AG04449 (cell line): Measurements from ENCODE around the gene FOSB.

Experiments used
- CTCF ChIA-PET: fragments of 350-600 bp; formaldehyde crosslinking; extraction: SDS; loops from one replicate; lab custom pipeline; 2021; ENCODE audit warnings: antibody characterized with exemption; lab: Yijun Ruan, JAX
- POLR2A ChIA-PET: fragments of 400-600, 350-600 bp; formaldehyde crosslinking; extraction: SDS; loops from one replicate; lab custom pipeline; 2020; ENCODE audit warnings: antibody characterized with exemption, inconsistent platforms; lab: Yijun Ruan, JAX
- DNase-seq: peaks from one replicate; pipeline ENCODE4 v3.0.0-alpha.2; 2010; ENCODE audit warnings: low read depth, low spot score
- H3K4me3 ChIP-seq: 2 replicates; pipeline ENCODE4 v1.5.1; 2011; ENCODE audit warnings: low read depth, mild to moderate bottlenecking, control low read depth, low read length
- TF ChIP-seq, protein P1 (sequence below): IDR thresholded peaks from one replicate; pipeline ENCODE4 v1.5.1; 2011; ENCODE audit warnings: mild to moderate bottlenecking, moderate library complexity, low read length, control low read depth, inconsistent platforms; ENCODE audit not compliant: insufficient read depth; ENCODE audit errors: missing control alignments

Gene FOSB

DNA sequence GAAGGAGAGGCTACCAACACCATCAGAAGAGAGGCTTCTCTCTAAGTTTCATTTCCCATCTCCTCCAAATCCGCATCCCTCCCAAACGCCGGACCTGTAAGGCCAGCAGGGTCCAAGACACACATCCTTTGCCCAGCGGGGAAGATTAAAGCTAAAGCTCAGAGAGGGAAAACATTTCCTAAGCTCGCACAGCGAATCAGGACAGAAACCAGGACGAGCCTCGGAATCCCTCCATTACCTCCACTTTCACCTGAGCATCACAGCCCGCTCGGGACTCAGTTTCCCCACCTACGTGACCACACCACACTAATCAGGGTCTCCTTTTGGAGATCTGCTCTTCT is 711 bp upstream of the FOSB start:
- TF ChIP-seq, protein P1, sequence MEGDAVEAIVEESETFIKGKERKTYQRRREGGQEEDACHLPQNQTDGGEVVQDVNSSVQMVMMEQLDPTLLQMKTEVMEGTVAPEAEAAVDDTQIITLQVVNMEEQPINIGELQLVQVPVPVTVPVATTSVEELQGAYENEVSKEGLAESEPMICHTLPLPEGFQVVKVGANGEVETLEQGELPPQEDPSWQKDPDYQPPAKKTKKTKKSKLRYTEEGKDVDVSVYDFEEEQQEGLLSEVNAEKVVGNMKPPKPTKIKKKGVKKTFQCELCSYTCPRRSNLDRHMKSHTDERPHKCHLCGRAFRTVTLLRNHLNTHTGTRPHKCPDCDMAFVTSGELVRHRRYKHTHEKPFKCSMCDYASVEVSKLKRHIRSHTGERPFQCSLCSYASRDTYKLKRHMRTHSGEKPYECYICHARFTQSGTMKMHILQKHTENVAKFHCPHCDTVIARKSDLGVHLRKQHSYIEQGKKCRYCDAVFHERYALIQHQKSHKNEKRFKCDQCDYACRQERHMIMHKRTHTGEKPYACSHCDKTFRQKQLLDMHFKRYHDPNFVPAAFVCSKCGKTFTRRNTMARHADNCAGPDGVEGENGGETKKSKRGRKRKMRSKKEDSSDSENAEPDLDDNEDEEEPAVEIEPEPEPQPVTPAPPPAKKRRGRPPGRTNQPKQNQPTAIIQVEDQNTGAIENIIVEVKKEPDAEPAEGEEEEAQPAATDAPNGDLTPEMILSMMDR, result no peak
- H3K4me3 ChIP-seq, result peak overlapping the region; percentile 74
- ChIA-PET CTCF (interaction anchor here (1.4 to 19.3 kb wide), 7 partner anchors 9 to 25 kb away, joined by 3 to 773 read pairs (median 9); no protein-coding TSS in a partner anchor), POLR2A (interaction anchor here (0.6 to 3.4 kb wide), 5 partner anchors 11 to 298 kb away, joined by 3 to 37 read pairs (median 7); no protein-coding TSS in a partner anchor)
- DNase-seq, result no peak

DNA sequence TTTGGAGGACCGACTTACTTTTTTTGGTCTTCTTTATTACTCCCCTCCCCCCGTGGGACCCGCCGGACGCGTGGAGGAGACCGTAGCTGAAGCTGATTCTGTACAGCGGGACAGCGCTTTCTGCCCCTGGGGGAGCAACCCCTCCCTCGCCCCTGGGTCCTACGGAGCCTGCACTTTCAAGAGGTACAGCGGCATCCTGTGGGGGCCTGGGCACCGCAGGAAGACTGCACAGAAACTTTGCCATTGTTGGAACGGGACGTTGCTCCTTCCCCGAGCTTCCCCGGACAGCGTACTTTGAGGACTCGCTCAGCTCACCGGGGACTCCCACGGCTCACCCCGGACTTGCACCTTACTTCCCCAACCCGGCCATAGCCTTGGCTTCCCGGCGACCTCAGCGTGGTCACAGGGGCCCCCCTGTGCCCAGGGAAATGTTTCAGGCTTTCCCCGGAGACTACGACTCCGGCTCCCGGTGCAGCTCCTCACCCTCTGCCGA is 409 bp downstream of the FOSB start:
- H3K4me3 ChIP-seq, result peak overlapping the region; percentile 95
- DNase-seq, result no peak
- TF ChIP-seq, protein P1, result peak; percentile 12
- CTCF ChIA-PET, result interaction anchor here (1.4 to 19.3 kb wide), 9 partner anchors 7 to 40 kb away, joined by 3 to 773 read pairs (median 9); no protein-coding TSS in a partner anchor
- POLR2A ChIA-PET, result interaction anchor here (1.0 to 3.4 kb wide), 5 partner anchors 9 to 37 kb away, joined by 3 to 37 read pairs (median 7); no protein-coding TSS in a partner anchor

DNA sequence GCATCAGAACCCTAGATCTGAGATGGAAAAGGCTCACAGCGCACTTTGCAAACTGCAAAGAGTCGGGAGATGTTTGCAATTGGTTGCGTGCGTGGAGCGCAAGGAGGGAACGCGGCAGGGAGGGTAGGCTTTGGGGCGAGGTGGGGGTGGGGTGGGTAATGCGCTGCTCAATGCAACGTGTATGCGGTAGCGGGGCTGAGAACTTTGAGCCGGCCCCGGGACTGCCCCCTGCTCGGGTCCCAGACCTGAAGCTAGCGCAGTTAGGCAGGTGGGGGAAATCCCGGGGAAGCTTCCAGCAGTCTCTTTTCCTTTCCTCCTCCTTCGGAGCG is 971 bp downstream of the FOSB start:
- peak overlapping the region; percentile 95 for H3K4me3 ChIP-seq
- DNase-seq, result no peak
- ChIA-PET CTCF (interaction anchor here (1.4 to 19.3 kb wide), 6 partner anchors 9 to 40 kb away, joined by 4 to 773 read pairs (median 12); no protein-coding TSS in a partner anchor), POLR2A (interaction anchor here (1.0 to 3.4 kb wide), 7 partner anchors 8 to 59 kb away, joined by 3 to 37 read pairs (median 7); no protein-coding TSS in a partner anchor)
- TF ChIP-seq, protein P1, result no peak

DNA sequence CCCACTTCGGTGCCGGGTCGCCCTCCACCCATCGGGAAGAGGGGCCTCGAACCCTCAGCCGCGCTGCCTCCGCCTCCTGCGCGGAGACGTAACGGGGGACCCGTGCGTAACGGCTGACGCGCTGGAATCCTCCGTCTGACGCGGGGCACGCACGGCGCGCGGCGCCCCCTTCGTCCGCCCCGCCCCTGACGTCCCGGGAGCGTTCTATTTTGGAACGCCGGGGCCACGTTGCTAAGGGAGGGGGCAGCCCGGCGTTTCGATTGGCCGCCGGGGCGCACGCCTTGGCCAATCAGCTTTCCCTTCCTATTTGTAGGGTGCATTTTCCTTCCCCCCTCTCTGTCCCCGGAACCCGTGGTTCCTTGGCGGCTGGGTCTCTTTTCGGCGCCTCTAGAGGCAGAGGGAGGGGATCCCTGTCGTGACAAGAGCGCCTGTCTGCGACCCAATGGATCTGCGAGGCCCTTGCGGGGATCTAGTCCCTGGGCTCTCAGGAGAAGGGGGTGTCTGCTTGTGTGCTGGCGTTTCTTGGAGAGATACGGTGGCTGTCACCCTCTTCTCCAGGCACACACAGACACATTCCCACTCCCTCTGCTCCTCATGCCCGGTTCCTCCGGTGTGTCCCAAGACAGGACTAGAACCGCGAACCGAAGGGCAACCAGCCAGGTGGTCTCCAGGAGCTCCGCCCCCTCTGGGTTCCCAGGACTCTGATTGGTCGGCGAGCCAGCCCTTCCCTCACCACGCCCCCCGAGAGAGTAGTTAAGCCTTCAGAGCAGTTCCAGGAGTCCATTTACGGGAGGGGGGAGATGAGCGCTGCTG is 1.5 kb downstream of the FOSB start:
- H3K4me3 ChIP-seq, result peak overlapping the region; percentile 95
- DNase-seq, result no peak
- TF ChIP-seq, protein P1, result peak; percentile 0
- ChIA-PET CTCF (interaction anchor here (0.8 to 19.3 kb wide), 6 partner anchors 9 to 44 kb away, joined by 3 to 773 read pairs (median 12); no protein-coding TSS in a partner anchor), POLR2A (interaction anchor here (1.0 to 3.4 kb wide), 6 partner anchors 7 to 60 kb away, joined by 3 to 37 read pairs (median 5); no protein-coding TSS in a partner anchor)

DNA sequence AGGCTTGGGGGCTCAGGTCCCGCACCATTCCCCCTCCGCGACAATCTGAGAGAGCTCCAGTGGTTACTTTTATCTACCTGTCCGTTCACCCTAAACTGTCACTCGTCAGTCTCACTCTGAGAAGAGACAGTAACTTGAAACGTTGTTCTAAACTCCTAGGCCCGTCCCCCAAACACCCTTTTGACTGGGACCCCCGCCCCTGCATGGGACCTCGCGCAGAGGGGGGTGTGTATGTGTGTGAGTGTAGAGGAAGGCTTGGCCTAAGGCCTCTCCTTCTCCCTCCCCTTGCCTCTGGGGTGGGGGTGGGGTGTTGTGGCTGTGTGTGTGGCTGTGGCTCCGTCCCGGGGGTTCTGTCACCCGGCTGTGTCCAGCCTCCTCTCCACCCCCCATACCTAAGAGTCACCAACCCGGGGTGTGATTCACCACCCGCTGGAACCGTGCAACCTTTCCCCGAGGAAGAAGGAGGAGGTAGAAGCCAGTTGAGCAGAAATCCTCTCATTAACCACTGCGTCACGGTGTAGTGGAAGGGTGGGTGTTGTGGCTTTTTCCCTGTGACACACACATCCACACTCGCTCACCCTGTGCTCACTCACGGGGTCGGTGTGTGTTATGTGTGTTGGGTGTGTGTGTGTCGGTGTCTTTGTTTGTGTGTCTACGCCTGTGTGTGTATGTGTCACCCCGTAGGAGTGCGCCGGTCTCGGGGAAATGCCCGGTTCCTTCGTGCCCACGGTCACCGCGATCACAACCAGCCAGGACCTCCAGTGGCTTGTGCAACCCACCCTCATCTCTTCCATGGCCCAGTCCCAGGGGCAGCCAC is 2.4 kb downstream of the FOSB start:
- CTCF ChIA-PET, result interaction anchor here (0.8 to 19.3 kb wide), 6 partner anchors 8 to 45 kb away, joined by 3 to 773 read pairs (median 12); no protein-coding TSS in a partner anchor
- no peak for DNase-seq

More for the DNA sequence above, 2.4 kb downstream of the FOSB start:
- H3K4me3 ChIP-seq, result peak overlapping the region; percentile 95
- POLR2A ChIA-PET, result interaction anchor here (1.6 to 3.4 kb wide), 2 partner anchors 9 to 15 kb away, joined by 9 to 37 read pairs; no protein-coding TSS in a partner anchor
- TF ChIP-seq, protein P1, result no peak
